Breast epithelium (tissue), 3 donors: ENCODE data around the gene OSTM1.

ENCODE experiments used
- POLR2A ChIP-seq: fragments of 450-650 bp; IDR thresholded peaks from one replicate; pipeline ENCODE4 v1.6.1; 2016; ENCODE audit warnings: antibody characterized with exemption, mild to moderate bottlenecking, moderate library complexity
- POLR2AphosphoS5 ChIP-seq, 3 donors: sonication (generic); formaldehyde crosslinking; IDR thresholded peaks; one replicate each; pipeline ENCODE4 v1.6.1; 2017; ENCODE audit warnings: antibody characterized with exemption in 3 of 3
- TF ChIP-seq, protein P1 (sequence below), 3 donors: fragments of 450-650 bp; IDR thresholded peaks; one replicate each; pipeline ENCODE4 v1.5.1; 2016 to 2017; ENCODE audit warnings: antibody characterized with exemption in 3 of 3, mild to moderate bottlenecking in 3 of 3, moderate library complexity in 3 of 3

- TF ChIP-seq, protein P1, sequence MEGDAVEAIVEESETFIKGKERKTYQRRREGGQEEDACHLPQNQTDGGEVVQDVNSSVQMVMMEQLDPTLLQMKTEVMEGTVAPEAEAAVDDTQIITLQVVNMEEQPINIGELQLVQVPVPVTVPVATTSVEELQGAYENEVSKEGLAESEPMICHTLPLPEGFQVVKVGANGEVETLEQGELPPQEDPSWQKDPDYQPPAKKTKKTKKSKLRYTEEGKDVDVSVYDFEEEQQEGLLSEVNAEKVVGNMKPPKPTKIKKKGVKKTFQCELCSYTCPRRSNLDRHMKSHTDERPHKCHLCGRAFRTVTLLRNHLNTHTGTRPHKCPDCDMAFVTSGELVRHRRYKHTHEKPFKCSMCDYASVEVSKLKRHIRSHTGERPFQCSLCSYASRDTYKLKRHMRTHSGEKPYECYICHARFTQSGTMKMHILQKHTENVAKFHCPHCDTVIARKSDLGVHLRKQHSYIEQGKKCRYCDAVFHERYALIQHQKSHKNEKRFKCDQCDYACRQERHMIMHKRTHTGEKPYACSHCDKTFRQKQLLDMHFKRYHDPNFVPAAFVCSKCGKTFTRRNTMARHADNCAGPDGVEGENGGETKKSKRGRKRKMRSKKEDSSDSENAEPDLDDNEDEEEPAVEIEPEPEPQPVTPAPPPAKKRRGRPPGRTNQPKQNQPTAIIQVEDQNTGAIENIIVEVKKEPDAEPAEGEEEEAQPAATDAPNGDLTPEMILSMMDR (IDR thresholded peaks at IDR 0.05), result no peak
- TF ChIP-seq POLR2A (no peak), POLR2AphosphoS5 (IDR thresholded peaks at IDR 0.05) (no peak)
Measured at GRCh38 chr6:108123481-108123929, 49.0 kb upstream of the OSTM1 start.
